ENCODE results near the gene SEC31A.

SEC31A gene

GRCh38 chr4:82797040-82797404, 93.9 kb downstream of the SEC31A start:
- no peaks in the 10 kb centered on the region for H3K9me3 ChIP-seq (ENCODE audit: insufficient read depth, low read length)
- H4K20me1 ChIP-seq (ENCODE audit: insufficient read depth, low read length): no peaks in the 10 kb centered on the region
- H3K27me3 ChIP-seq (ENCODE audit: low read depth, low read length): peaks cover 3% of the 10 kb centered on the region; the same call in 1 of the 2 replicates
- peaks cover 7% of the 10 kb centered on the region for H3K4me1 ChIP-seq (ENCODE audit: low read length)
- H3K4me3 ChIP-seq (ENCODE audit: low read length): no peak overlapping the region
- H3K36me3 ChIP-seq (replicated peaks; ENCODE audit: low read depth, low read length): no peaks in the 10 kb centered on the region
- no peaks in the 10 kb centered on the region for H3K79me2 ChIP-seq (ENCODE audit: low read length)
- H2AFZ ChIP-seq (ENCODE audit: low read depth, low read length): no peak overlapping the region
- H3K4me2 ChIP-seq (ENCODE audit: low read length): no peak overlapping the region
- no peak overlapping the region for H3K9ac ChIP-seq (ENCODE audit: low read length)
- H3K27ac ChIP-seq (ENCODE audit: low read length): no peak overlapping the region
- no peak for TF ChIP-seq CTCF (IDR thresholded peaks at IDR 0.05; ENCODE audit: low read depth, low read length)
- TF ChIP-seq EZH2phosphoT487 (IDR thresholded peaks at IDR 0.05; ENCODE audit: low read depth): no peak

GRCh38 chr4:82792912-82793649, 97.9 kb downstream of the SEC31A start:
- no peaks in the 10 kb centered on the region for H3K79me2 ChIP-seq (ENCODE audit: low read length)
- H4K20me1 ChIP-seq (ENCODE audit: insufficient read depth, low read length): no peaks in the 10 kb centered on the region
- H3K4me2 ChIP-seq (ENCODE audit: low read length): no peak overlapping the region
- no peaks in the 10 kb centered on the region for H3K4me1 ChIP-seq (ENCODE audit: low read length)
- no peak overlapping the region for H3K27ac ChIP-seq (ENCODE audit: low read length)
- H2AFZ ChIP-seq (ENCODE audit: low read depth, low read length): no peak overlapping the region
- no peaks in the 10 kb centered on the region for H3K36me3 ChIP-seq (replicated peaks; ENCODE audit: low read depth, low read length)
- H3K27me3 ChIP-seq (ENCODE audit: low read depth, low read length): no peaks in the 10 kb centered on the region
- TF ChIP-seq CTCF (IDR thresholded peaks at IDR 0.05; ENCODE audit: low read depth, low read length) (no peak), EZH2phosphoT487 (IDR thresholded peaks at IDR 0.05; ENCODE audit: low read depth) (no peak)
- no peak overlapping the region for H3K9ac ChIP-seq (ENCODE audit: low read length)
- H3K4me3 ChIP-seq (ENCODE audit: low read length): no peak overlapping the region
- no peaks in the 10 kb centered on the region for H3K9me3 ChIP-seq (ENCODE audit: insufficient read depth, low read length)

- TF ChIP-seq CTCF (IDR thresholded peaks at IDR 0.05; ENCODE audit: low read depth, low read length) (no peak), EZH2phosphoT487 (IDR thresholded peaks at IDR 0.05; ENCODE audit: low read depth) (no peak)
- Histone ChIP-seq H3K9ac (ENCODE audit: low read length) (no peak overlapping the region), H3K36me3 (replicated peaks; ENCODE audit: low read depth, low read length) (no peaks in the 10 kb centered on the region), H4K20me1 (ENCODE audit: insufficient read depth, low read length) (no peaks in the 10 kb centered on the region), H3K27ac (ENCODE audit: low read length) (no peak overlapping the region), H3K4me3 (ENCODE audit: low read length) (no peak overlapping the region), H3K79me2 (ENCODE audit: low read length) (no peaks in the 10 kb centered on the region), H3K4me2 (ENCODE audit: low read length) (no peak overlapping the region), H3K4me1 (ENCODE audit: low read length) (no peaks in the 10 kb centered on the region), H3K9me3 (ENCODE audit: insufficient read depth, low read length) (no peaks in the 10 kb centered on the region), H2AFZ (ENCODE audit: low read depth, low read length) (no peak overlapping the region), H3K27me3 (ENCODE audit: low read depth, low read length) (no peaks in the 10 kb centered on the region)
Observed at GRCh38 chr4:82791179-82791578, 99.8 kb downstream of the SEC31A start.

- no peaks in the 10 kb centered on the region for H3K9me3 ChIP-seq (ENCODE audit: insufficient read depth, low read length)
- H3K4me1 ChIP-seq (ENCODE audit: low read length): no peaks in the 10 kb centered on the region
- H2AFZ ChIP-seq (ENCODE audit: low read depth, low read length): no peak overlapping the region
- no peak overlapping the region for H3K27ac ChIP-seq (ENCODE audit: low read length)
- H4K20me1 ChIP-seq (ENCODE audit: insufficient read depth, low read length): no peaks in the 10 kb centered on the region
- no peak overlapping the region for H3K4me3 ChIP-seq (ENCODE audit: low read length)
- H3K27me3 ChIP-seq (ENCODE audit: low read depth, low read length): peaks cover under 1% of the 10 kb centered on the region
- H3K79me2 ChIP-seq (ENCODE audit: low read length): no peaks in the 10 kb centered on the region
- TF ChIP-seq EZH2phosphoT487 (IDR thresholded peaks at IDR 0.05; ENCODE audit: low read depth) (no peak), CTCF (IDR thresholded peaks at IDR 0.05; ENCODE audit: low read depth, low read length) (no peak)
- no peaks in the 10 kb centered on the region for H3K36me3 ChIP-seq (replicated peaks; ENCODE audit: low read depth, low read length)
- H3K4me2 ChIP-seq (ENCODE audit: low read length): no peak overlapping the region
- H3K9ac ChIP-seq (ENCODE audit: low read length): no peak overlapping the region
Observed at GRCh38 chr4:82790060-82790660, 100.8 kb downstream of the SEC31A start.

Measured in OCI-LY3 (cell line).